Measurements from ENCODE around the gene LTK. TPM values are rescaled to one million over a fixed set of nuclear protein-coding genes. Genes with fewer than 3 reads are reported as not detected.

Gene LTK
- total and polyA plus RNA-seq, 2 experiments from 2014 or later: 0.14 TPM; not detected in 1

DNA sequence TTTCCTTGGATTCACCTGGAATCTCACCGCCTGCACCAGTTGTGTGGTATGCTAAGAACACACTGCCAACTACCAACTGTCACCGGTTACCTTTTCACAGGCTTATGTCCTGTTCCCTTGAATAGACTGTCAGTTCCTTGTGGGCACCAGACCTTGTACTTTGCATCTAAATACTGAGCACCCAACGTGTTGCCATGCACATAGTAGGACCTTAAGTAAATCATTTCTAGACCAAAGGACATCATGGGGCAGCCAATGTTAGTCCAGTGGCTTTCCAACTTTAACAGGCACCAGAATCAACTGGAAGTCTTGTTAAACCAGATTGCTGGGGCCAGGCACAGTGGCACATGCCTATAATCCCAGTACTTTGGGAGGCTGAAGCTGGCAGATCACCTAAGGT, 31.6 kb upstream of the LTK start:
- Mint-ChIP-seq H3K4me3 (peak overlapping the region; percentile 90), H3K27ac (no peak overlapping the region), H3K9me3 (no peaks in the 10 kb centered on the region), H3K36me3 (ENCODE audit: low read depth) (no peaks in the 10 kb centered on the region), H3K27me3 (ENCODE audit: insufficient read depth, low read depth, poor library complexity) (peaks cover 5% of the 10 kb centered on the region), H3K4me1 (peaks cover 2% of the 10 kb centered on the region; the same call in 2 of the 3 replicates)
- Histone ChIP-seq H3K4me2 (no peak overlapping the region), H3K36me3 (ENCODE audit: insufficient read depth) (no peaks in the 10 kb centered on the region), H3K4me1 (ENCODE audit: insufficient read depth) (no peaks in the 10 kb centered on the region), H3K9me2 (ENCODE audit: insufficient read depth) (no peaks in the 10 kb centered on the region), H4K20me1 (replicated peaks; ENCODE audit: insufficient read depth) (no peaks in the 10 kb centered on the region), H3K4me3 (no peak overlapping the region), H3K79me2 (replicated peaks; ENCODE audit: insufficient read depth) (peaks cover 28% of the 10 kb centered on the region), H3K27ac (ENCODE audit: low read depth) (no peak overlapping the region), H3F3A (replicated peaks; ENCODE audit: low read depth) (no peaks in the 10 kb centered on the region), H2AFZ (no peak overlapping the region), H3K27me3 (ENCODE audit: insufficient read depth) (no peaks in the 10 kb centered on the region)
- ATAC-seq (no peak), DNase-seq (ENCODE audit: low spot score) (no peak)
- TF ChIP-seq CREB1 (CRISPR knock-in tag; IDR thresholded peaks at IDR 0.05; ENCODE audit: low read depth): no peak
- TF ChIP-seq JUNB (IDR thresholded peaks at IDR 0.05; ENCODE audit: unreplicated experiment): no peak
- no peak for TF ChIP-seq ZNF114 (CRISPR knock-in tag; IDR thresholded peaks at IDR 0.05)
- TF ChIP-seq ZNF331 (CRISPR knock-in tag; IDR thresholded peaks at IDR 0.05; ENCODE audit: low read depth): no peak
- TF ChIP-seq, protein P1, sequence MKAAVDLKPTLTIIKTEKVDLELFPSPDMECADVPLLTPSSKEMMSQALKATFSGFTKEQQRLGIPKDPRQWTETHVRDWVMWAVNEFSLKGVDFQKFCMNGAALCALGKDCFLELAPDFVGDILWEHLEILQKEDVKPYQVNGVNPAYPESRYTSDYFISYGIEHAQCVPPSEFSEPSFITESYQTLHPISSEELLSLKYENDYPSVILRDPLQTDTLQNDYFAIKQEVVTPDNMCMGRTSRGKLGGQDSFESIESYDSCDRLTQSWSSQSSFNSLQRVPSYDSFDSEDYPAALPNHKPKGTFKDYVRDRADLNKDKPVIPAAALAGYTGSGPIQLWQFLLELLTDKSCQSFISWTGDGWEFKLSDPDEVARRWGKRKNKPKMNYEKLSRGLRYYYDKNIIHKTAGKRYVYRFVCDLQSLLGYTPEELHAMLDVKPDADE (IDR thresholded peaks at IDR 0.05): no peak
- TF ChIP-seq, protein P2, sequence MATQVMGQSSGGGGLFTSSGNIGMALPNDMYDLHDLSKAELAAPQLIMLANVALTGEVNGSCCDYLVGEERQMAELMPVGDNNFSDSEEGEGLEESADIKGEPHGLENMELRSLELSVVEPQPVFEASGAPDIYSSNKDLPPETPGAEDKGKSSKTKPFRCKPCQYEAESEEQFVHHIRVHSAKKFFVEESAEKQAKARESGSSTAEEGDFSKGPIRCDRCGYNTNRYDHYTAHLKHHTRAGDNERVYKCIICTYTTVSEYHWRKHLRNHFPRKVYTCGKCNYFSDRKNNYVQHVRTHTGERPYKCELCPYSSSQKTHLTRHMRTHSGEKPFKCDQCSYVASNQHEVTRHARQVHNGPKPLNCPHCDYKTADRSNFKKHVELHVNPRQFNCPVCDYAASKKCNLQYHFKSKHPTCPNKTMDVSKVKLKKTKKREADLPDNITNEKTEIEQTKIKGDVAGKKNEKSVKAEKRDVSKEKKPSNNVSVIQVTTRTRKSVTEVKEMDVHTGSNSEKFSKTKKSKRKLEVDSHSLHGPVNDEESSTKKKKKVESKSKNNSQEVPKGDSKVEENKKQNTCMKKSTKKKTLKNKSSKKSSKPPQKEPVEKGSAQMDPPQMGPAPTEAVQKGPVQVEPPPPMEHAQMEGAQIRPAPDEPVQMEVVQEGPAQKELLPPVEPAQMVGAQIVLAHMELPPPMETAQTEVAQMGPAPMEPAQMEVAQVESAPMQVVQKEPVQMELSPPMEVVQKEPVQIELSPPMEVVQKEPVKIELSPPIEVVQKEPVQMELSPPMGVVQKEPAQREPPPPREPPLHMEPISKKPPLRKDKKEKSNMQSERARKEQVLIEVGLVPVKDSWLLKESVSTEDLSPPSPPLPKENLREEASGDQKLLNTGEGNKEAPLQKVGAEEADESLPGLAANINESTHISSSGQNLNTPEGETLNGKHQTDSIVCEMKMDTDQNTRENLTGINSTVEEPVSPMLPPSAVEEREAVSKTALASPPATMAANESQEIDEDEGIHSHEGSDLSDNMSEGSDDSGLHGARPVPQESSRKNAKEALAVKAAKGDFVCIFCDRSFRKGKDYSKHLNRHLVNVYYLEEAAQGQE (IDR thresholded peaks at IDR 0.05; ENCODE audit: unreplicated experiment): no peak
- TF ChIP-seq POLR2AphosphoS5 (IDR thresholded peaks at IDR 0.05; ENCODE audit: low read depth): no peak
- no peak for TF ChIP-seq NANOG (IDR thresholded peaks at IDR 0.05; ENCODE audit: borderline replicate concordance)
- no peak for TF ChIP-seq EZH2phosphoT487 (IDR thresholded peaks at IDR 0.05; ENCODE audit: unreplicated experiment)
- no peak for TF ChIP-seq EZH2 (IDR thresholded peaks at IDR 0.05; ENCODE audit: low read depth, unreplicated experiment)
- TF ChIP-seq, protein P3, sequence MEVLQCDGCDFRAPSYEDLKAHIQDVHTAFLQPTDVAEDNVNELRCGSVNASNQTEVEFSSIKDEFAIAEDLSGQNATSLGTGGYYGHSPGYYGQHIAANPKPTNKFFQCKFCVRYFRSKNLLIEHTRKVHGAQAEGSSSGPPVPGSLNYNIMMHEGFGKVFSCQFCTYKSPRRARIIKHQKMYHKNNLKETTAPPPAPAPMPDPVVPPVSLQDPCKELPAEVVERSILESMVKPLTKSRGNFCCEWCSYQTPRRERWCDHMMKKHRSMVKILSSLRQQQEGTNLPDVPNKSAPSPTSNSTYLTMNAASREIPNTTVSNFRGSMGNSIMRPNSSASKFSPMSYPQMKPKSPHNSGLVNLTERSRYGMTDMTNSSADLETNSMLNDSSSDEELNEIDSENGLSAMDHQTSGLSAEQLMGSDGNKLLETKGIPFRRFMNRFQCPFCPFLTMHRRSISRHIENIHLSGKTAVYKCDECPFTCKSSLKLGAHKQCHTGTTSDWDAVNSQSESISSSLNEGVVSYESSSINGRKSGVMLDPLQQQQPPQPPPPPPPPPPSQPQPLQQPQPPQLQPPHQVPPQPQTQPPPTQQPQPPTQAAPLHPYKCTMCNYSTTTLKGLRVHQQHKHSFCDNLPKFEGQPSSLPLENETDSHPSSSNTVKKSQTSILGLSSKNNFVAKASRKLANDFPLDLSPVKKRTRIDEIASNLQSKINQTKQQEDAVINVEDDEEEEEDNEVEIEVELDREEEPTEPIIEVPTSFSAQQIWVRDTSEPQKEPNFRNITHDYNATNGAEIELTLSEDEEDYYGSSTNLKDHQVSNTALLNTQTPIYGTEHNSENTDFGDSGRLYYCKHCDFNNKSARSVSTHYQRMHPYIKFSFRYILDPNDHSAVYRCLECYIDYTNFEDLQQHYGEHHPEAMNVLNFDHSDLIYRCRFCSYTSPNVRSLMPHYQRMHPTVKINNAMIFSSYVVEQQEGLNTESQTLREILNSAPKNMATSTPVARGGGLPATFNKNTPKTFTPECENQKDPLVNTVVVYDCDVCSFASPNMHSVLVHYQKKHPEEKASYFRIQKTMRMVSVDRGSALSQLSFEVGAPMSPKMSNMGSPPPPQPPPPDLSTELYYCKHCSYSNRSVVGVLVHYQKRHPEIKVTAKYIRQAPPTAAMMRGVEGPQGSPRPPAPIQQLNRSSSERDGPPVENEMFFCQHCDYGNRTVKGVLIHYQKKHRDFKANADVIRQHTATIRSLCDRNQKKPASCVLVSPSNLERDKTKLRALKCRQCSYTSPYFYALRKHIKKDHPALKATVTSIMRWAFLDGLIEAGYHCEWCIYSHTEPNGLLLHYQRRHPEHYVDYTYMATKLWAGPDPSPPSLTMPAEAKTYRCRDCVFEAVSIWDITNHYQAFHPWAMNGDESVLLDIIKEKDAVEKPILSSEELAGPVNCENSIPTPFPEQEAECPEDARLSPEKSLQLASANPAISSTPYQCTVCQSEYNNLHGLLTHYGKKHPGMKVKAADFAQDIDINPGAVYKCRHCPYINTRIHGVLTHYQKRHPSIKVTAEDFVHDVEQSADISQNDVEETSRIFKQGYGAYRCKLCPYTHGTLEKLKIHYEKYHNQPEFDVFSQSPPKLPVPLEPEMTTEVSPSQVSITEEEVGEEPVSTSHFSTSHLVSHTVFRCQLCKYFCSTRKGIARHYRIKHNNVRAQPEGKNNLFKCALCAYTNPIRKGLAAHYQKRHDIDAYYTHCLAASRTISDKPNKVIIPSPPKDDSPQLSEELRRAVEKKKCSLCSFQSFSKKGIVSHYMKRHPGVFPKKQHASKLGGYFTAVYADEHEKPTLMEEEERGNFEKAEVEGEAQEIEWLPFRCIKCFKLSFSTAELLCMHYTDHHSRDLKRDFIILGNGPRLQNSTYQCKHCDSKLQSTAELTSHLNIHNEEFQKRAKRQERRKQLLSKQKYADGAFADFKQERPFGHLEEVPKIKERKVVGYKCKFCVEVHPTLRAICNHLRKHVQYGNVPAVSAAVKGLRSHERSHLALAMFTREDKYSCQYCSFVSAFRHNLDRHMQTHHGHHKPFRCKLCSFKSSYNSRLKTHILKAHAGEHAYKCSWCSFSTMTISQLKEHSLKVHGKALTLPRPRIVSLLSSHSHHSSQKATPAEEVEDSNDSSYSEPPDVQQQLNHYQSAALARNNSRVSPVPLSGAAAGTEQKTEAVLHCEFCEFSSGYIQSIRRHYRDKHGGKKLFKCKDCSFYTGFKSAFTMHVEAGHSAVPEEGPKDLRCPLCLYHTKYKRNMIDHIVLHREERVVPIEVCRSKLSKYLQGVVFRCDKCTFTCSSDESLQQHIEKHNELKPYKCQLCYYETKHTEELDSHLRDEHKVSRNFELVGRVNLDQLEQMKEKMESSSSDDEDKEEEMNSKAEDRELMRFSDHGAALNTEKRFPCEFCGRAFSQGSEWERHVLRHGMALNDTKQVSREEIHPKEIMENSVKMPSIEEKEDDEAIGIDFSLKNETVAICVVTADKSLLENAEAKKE (CRISPR knock-in tag; IDR thresholded peaks at IDR 0.05): no peak
- TF ChIP-seq, protein P4, sequence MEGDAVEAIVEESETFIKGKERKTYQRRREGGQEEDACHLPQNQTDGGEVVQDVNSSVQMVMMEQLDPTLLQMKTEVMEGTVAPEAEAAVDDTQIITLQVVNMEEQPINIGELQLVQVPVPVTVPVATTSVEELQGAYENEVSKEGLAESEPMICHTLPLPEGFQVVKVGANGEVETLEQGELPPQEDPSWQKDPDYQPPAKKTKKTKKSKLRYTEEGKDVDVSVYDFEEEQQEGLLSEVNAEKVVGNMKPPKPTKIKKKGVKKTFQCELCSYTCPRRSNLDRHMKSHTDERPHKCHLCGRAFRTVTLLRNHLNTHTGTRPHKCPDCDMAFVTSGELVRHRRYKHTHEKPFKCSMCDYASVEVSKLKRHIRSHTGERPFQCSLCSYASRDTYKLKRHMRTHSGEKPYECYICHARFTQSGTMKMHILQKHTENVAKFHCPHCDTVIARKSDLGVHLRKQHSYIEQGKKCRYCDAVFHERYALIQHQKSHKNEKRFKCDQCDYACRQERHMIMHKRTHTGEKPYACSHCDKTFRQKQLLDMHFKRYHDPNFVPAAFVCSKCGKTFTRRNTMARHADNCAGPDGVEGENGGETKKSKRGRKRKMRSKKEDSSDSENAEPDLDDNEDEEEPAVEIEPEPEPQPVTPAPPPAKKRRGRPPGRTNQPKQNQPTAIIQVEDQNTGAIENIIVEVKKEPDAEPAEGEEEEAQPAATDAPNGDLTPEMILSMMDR (conservative IDR thresholded peaks at IDR 0.05; ENCODE audit: low read depth in 2 of 2): no peak
- TF ChIP-seq STAT1 (IDR thresholded peaks at IDR 0.05; ENCODE audit: unreplicated experiment): no peak
